SK-N-SH (cell line): Measurements from ENCODE around the gene FCHO2. TPM values are rescaled to one million over a fixed set of nuclear protein-coding genes. Genes with fewer than 3 reads are reported as not detected.

Source experiments
- CTCF ChIA-PET: fragments of 300-600, 350-600 bp; formaldehyde crosslinking; extraction: SDS; loops from one replicate; lab custom pipeline; 2021; lab: Yijun Ruan, JAX
- POLR2A ChIA-PET: fragments of 350-600 bp; sonication (Branson Sonifier 250); formaldehyde crosslinking; extraction: SDS; loops from one replicate; lab custom pipeline; 2020; ENCODE audit warnings: antibody characterized with exemption, inconsistent platforms; lab: Yijun Ruan, JAX
- DNase-seq: peaks from one replicate; pipeline ENCODE4 v3.0.0; 2012
- H2AFZ ChIP-seq: fragments of 200-600 bp; sonication (generic); 2 replicates; pipeline ENCODE4 v1.8.1; 2016; ENCODE audit warnings: antibody characterized with exemption, mild to moderate bottlenecking, low read depth
- H3F3A ChIP-seq: fragments of 200-600 bp; sonication (generic); replicated peaks from 2 replicates; pipeline ENCODE3; 2016; ENCODE audit warnings: antibody characterized with exemption, mild to moderate bottlenecking; ENCODE audit not compliant: insufficient read depth
- H3K27ac ChIP-seq, 2 experiments: fragments of 200-500 bp in 1 of 2; fragments of 200-600 bp in 1 of 2; sonication (Bioruptor generic) in 1 of 2; sonication (generic), shearing (Covaris generic) in 1 of 2; 2 replicates each; pipeline versions ENCODE4 v1.5.1 to v1.6.1; 2014 to 2016; ENCODE audit warnings: low read depth in 2 of 2, inconsistent platforms in 1 of 2, low read length in 1 of 2, mild to moderate bottlenecking in 1 of 2, mixed read lengths in 1 of 2
- H3K27me3 ChIP-seq: fragments of 200-600 bp; sonication (generic), shearing (Covaris generic); 2 replicates; pipeline ENCODE4 v1.6.1; 2016; ENCODE audit warnings: mixed run types; ENCODE audit not compliant: insufficient read depth
- H3K36me3 ChIP-seq, 2 experiments: fragments of 200-500 bp in 1 of 2; fragments of 200-600 bp in 1 of 2; sonication (Bioruptor generic) in 1 of 2; sonication (generic) in 1 of 2; replicated peaks in 1 of 2; 2 replicates each; pipeline versions ENCODE3 to v1.5.1; 2014 to 2016; ENCODE audit warnings: low read length in 1 of 2, mild to moderate bottlenecking in 1 of 2; ENCODE audit not compliant: insufficient read depth in 2 of 2, control insufficient read depth in 1 of 2
- H3K4me1 ChIP-seq, 2 experiments: fragments of 200-500 bp in 1 of 2; fragments of 200-600 bp in 1 of 2; sonication (Bioruptor generic) in 1 of 2; sonication (generic), shearing (Covaris generic) in 1 of 2; 2 replicates each; pipeline versions ENCODE4 v1.5.1 to v1.6.1; 2014 to 2016; ENCODE audit warnings: low read depth in 1 of 2, low read length in 1 of 2, mixed run types in 1 of 2; ENCODE audit not compliant: insufficient read depth in 2 of 2, control insufficient read depth in 1 of 2
- H3K4me2 ChIP-seq: fragments of 200-600 bp; sonication (generic), shearing (Covaris generic); 2 replicates; pipeline ENCODE4 v1.6.1; 2017; ENCODE audit warnings: mixed run types
- H3K4me3 ChIP-seq, 2 experiments: fragments of 200-500 bp in 1 of 2; fragments of 200-600 bp in 1 of 2; sonication (Bioruptor generic) in 1 of 2; sonication (generic), shearing (Covaris generic) in 1 of 2; 2 replicates each; pipeline versions ENCODE4 v1.5.1 to v1.8.1; 2014 to 2016; ENCODE audit warnings: low read depth in 2 of 2, inconsistent platforms in 1 of 2, low read length in 1 of 2, mild to moderate bottlenecking in 1 of 2, mixed read lengths in 1 of 2, moderate library complexity in 1 of 2
- H3K79me2 ChIP-seq: fragments of 200-600 bp; sonication (generic); 2 replicates; pipeline ENCODE4 v1.8.1; 2017; ENCODE audit warnings: mild to moderate bottlenecking; ENCODE audit not compliant: insufficient read depth
- H3K9ac ChIP-seq: fragments of 200-600 bp; sonication (generic); 2 replicates; pipeline ENCODE4 v1.6.1; 2017; ENCODE audit warnings: mixed run types
- H3K9me2 ChIP-seq: fragments of 200-600 bp; sonication (generic); 2 replicates; pipeline ENCODE4 v1.6.1; 2017; ENCODE audit warnings: mixed run types
- H3K9me3 ChIP-seq: fragments of 200-600 bp; sonication (generic); 2 replicates; pipeline ENCODE4 v1.6.1; 2017; ENCODE audit warnings: mixed run types, mild to moderate bottlenecking, moderate library complexity
- H4K20me1 ChIP-seq: fragments of 200-600 bp; sonication (generic); 2 replicates; pipeline ENCODE4 v1.6.1; 2017; ENCODE audit warnings: mild to moderate bottlenecking, mixed run types; ENCODE audit not compliant: insufficient read depth
- ELF1 ChIP-seq: IDR thresholded peaks from 2 replicates; pipeline ENCODE4 v1.4.0; 2012
- FOXM1 ChIP-seq: IDR thresholded peaks from 2 replicates; pipeline ENCODE4 v1.4.0; 2012; ENCODE audit warnings: low read depth, mild to moderate bottlenecking
- JUND ChIP-seq: IDR thresholded peaks from 2 replicates; pipeline ENCODE4 v1.4.0; 2012
- MEF2A ChIP-seq: IDR thresholded peaks from 2 replicates; pipeline ENCODE4 v1.4.0; 2012; ENCODE audit warnings: low read depth, borderline replicate concordance
- MXI1 ChIP-seq: IDR thresholded peaks from 2 replicates; pipeline ENCODE4 v1.6.1; 2012; ENCODE audit warnings: mild to moderate bottlenecking, low read depth, low read length, improper control_type of control experiment
- NFIC ChIP-seq: IDR thresholded peaks from 2 replicates; pipeline ENCODE4 v1.4.0; 2012; ENCODE audit warnings: borderline replicate concordance
- PBX3 ChIP-seq: IDR thresholded peaks from 2 replicates; pipeline ENCODE4; 2012
- POLR2AphosphoS5 ChIP-seq: IDR thresholded peaks from 2 replicates; pipeline ENCODE4 v1.6.1; 2012; ENCODE audit warnings: low read depth, low read length
- RCOR1 ChIP-seq: fragments of 150-350 bp; IDR thresholded peaks from 2 replicates; pipeline ENCODE4 v1.6.1; 2017; ENCODE audit warnings: antibody characterized with exemption, low read length
- REST ChIP-seq: IDR thresholded peaks from 2 replicates; pipeline ENCODE4 v1.6.1; 2012; ENCODE audit warnings: mild to moderate bottlenecking, low read depth, low read length, moderate library complexity
- RXRA ChIP-seq: IDR thresholded peaks from 2 replicates; pipeline ENCODE4 v1.4.0; 2012; ENCODE audit warnings: low read depth, mild to moderate bottlenecking, borderline replicate concordance
- SIN3A ChIP-seq: IDR thresholded peaks from 2 replicates; pipeline ENCODE4 v1.6.1; 2012; ENCODE audit warnings: low read depth, mild to moderate bottlenecking, low read length, moderate library complexity, borderline replicate concordance
- SMC3 ChIP-seq: IDR thresholded peaks from 2 replicates; pipeline ENCODE4 v1.6.1; 2012; ENCODE audit warnings: low read depth, low read length, improper control_type of control experiment
- TEAD4 ChIP-seq: IDR thresholded peaks from 2 replicates; pipeline ENCODE4 v1.4.0; 2012; ENCODE audit warnings: mild to moderate bottlenecking, borderline replicate concordance; ENCODE audit not compliant: insufficient read depth
- ZBTB33 ChIP-seq: IDR thresholded peaks from 2 replicates; pipeline ENCODE4 v1.4.0; 2012; ENCODE audit warnings: low read depth, borderline replicate concordance
- WGBS: methylation state at CpG from one replicate; pipeline ENCODE4 v1.1.6; 2017; ENCODE audit warnings: low lambda C conversion rate; 5-methylcytosine and 5-hydroxymethylcytosine counted together
- polyA plus RNA-seq, 3 experiments: library from polyadenylated mRNA; depleted of rRNA; stranded (reverse); fragments of >200 nt; gene quantifications; 2 replicates each; pipeline ENCODE4 v1.2.3, GENCODE V29; 2012

The FCHO2 gene
- polyA plus RNA-seq, 1 of the 3 experiments (the other 2 are of a cell fraction) = 5.2 TPM

GRCh38 chr5:72937517-72938061 is 18.3 kb upstream of the FCHO2 start:
- Histone ChIP-seq H3K4me2 (no peak overlapping the region), H3K9me2 (no peaks in the 10 kb centered on the region), H3K9ac (no peak overlapping the region), H3F3A (no peaks in the 10 kb centered on the region), H3K27ac (no peak overlapping the region), H2AFZ (peak overlapping the region; percentile 39; the same call in 1 of the 2 replicates)
- POLR2A ChIA-PET = no interaction called here
- TF ChIP-seq NFIC (no peak), ELF1 (no peak), SMC3 (no peak), RCOR1 (no peak), MXI1 (no peak), MEF2A (no peak), REST (no peak), TEAD4 (no peak), PBX3 (no peak)
- TF ChIP-seq, all 33 proteins: peak for 0
- H3K4me1 ChIP-seq = no peaks in the 10 kb centered on the region
- H3K79me2 ChIP-seq = no peaks in the 10 kb centered on the region
- no peak overlapping the region for H3K4me3 ChIP-seq
- CTCF ChIA-PET = interaction anchor here (1.3 kb wide), 1 partner anchor 18 kb away, joined by 3 read pairs; the partner anchor contains the start of gene FCHO2
- 69% methylated on average over 3 of the region's 3 CpGs for WGBS
- DNase-seq = no peak
- H3K36me3 ChIP-seq = no peaks in the 10 kb centered on the region
- no peaks in the 10 kb centered on the region for H3K9me3 ChIP-seq
- H3K27me3 ChIP-seq = no peaks in the 10 kb centered on the region
- H4K20me1 ChIP-seq = no peaks in the 10 kb centered on the region

- Histone ChIP-seq H4K20me1 (no peaks in the 10 kb centered on the region), H2AFZ (no peak overlapping the region), H3K9ac (no peak overlapping the region), H3K9me3 (no peaks in the 10 kb centered on the region), H3K9me2 (no peaks in the 10 kb centered on the region), H3K36me3 (no peaks in the 10 kb centered on the region), H3K27me3 (no peaks in the 10 kb centered on the region), H3F3A (no peaks in the 10 kb centered on the region), H3K79me2 (no peaks in the 10 kb centered on the region), H3K4me1 (no peaks in the 10 kb centered on the region), H3K27ac (no peak overlapping the region), H3K4me3 (no peak overlapping the region), H3K4me2 (no peak overlapping the region)
- WGBS = 73% methylated on average over 1 of the region's 1 CpG
- no peak for DNase-seq
- ChIA-PET CTCF (interaction anchor here (0.7 to 1.3 kb wide), 2 partner anchors 18 to 380 kb away, joined by 3 read pairs; partner anchors contain the start of gene FCHO2), POLR2A (no interaction called here)
- TF ChIP-seq JUND = no peak
- no peak for TF ChIP-seq POLR2AphosphoS5
- no peak for TF ChIP-seq RCOR1
- no peak for TF ChIP-seq RXRA
- no peak for TF ChIP-seq FOXM1
- no peak for TF ChIP-seq ZBTB33
- no peak for TF ChIP-seq SIN3A
- no peak for TF ChIP-seq REST
These were observed 17.6 kb upstream of the FCHO2 start for GRCh38 chr5:72938206-72938605.
